Measurements from ENCODE around the gene CXCL3. TPM values are rescaled to one million over a fixed set of nuclear protein-coding genes. Genes with fewer than 3 reads are reported as not detected.

The CXCL3 gene
- total RNA-seq, 1 experiment from 2014 or later: 2.1 TPM

- no peak for DNase-seq (ENCODE audit: low read depth, low spot score)
- in situ Hi-C loops (cut with HindIII; ENCODE audit: low pct_unique_long_range_greater_than_20kb, low sequenced_read_pairs): no loop called here
Measured at GRCh38 chr4:74030285-74030684, 8.2 kb downstream of the CXCL3 start.

- in situ Hi-C loops (cut with HindIII; ENCODE audit: low pct_unique_long_range_greater_than_20kb, low sequenced_read_pairs): no loop called here
- no peak for DNase-seq (ENCODE audit: low read depth, low spot score)
Measured at GRCh38 chr4:74028504-74028903, 10.0 kb downstream of the CXCL3 start.

DNA sequence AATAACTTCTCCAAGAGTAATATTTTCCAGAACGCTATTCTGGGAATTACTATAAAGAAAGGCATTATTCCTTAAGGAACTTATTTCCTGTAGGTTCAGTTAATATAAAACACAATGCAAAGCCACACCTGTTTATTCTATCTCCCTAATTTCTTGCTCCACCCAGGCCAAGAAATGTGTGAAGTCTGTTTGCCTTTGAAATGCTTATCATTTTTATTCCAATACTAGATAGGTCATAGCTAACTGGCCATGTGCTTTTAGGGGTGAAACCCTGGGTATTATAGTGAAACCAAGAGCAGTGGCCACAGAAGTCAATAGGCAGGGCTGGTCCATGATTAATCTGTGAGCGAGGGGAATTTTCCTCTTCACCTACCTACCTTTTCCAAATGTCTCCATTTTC is 14.8 kb downstream of the CXCL3 start:
- no peak for DNase-seq (ENCODE audit: low read depth, low spot score)
- in situ Hi-C loops (cut with HindIII; ENCODE audit: low pct_unique_long_range_greater_than_20kb, low sequenced_read_pairs): no loop called here

DNA sequence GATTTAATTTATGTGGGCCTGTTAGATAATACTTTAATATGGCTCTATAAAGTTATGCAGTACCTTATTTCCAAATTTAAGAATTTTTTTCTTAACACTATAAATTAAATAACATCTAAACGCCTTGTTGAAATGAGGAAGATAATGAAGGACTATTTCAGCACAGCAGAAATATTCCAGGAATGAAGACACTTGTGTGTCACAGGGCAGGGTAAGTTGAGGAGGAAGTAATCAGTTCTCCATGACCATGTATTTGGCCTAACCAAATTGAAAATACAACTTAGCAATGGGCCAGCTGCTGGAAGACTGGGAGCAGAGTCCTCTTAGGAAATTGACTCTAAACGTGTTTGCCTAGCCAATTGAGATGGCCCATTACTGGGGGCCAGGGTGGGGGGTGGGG is 16.9 kb downstream of the CXCL3 start:
- DNase-seq (ENCODE audit: low read depth, low spot score): no peak
- in situ Hi-C loops (cut with HindIII; ENCODE audit: low pct_unique_long_range_greater_than_20kb, low sequenced_read_pairs): no loop called here

DNA sequence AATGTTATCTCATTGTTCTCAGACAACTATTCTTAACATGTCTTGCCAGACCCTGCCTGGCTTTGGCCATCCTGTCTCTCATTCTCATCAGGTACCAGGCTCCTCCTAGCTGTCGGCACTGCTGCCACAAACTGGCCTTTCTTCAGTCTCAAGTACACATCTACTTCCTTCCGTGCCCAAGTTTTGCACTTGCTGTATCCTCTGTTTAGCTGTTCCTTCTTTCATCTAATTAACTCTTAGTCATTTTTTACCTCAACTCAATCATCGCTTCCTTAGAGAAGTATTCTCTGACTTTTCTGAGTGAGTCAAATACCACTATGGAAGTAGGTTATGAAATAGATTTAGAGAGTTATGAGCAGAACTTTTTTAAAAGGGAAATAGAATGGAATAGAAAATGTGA is 19.7 kb downstream of the CXCL3 start:
- in situ Hi-C loops (cut with HindIII; ENCODE audit: low pct_unique_long_range_greater_than_20kb, low sequenced_read_pairs): no loop called here
- peak; percentile 22 for DNase-seq (ENCODE audit: low read depth, low spot score)

DNA sequence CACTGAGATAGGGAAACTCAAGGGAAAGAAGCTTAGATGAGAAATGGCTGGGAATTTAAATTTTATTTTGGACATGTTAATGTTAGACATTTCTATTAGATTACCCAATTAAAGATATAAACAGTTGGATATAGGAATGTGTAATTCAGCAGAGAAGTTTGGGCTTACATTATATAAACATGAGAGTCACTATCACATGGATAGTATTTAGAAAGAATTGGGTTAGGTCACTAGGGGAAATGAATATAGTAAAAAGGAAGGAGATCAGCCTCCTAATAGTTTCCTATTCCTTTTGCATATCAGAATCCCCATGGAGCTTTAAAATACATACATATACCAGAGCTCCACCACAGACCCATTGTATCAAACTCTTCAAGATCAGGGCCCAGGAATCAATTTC is 20.4 kb downstream of the CXCL3 start:
- in situ Hi-C loops (cut with HindIII; ENCODE audit: low pct_unique_long_range_greater_than_20kb, low sequenced_read_pairs): no loop called here
- DNase-seq (ENCODE audit: low read depth, low spot score): no peak

DNA sequence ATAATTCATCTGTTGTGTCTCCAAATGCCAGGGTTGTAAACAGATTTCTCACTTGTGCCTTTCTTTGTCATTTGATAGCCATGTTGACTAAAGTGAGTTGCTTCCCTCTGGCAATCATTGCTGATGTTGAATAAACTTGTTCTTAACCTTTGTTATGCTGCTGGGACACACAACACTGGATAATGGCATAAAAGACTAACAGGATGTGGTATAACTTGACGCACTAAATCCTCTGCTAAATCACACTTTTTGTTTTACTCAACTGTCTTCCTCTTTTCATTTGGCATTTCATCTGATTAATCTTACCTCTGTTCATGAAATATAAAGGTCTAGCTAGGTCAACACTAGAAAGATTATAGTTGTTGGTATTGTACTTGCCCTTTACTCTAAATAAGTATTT is 22.4 kb downstream of the CXCL3 start:
- in situ Hi-C loops (cut with HindIII; ENCODE audit: low pct_unique_long_range_greater_than_20kb, low sequenced_read_pairs): no loop called here
- DNase-seq (ENCODE audit: low read depth, low spot score): peak; percentile 97

GRCh38 chr4:74015126-74015780 is 23.2 kb downstream of the CXCL3 start:
- in situ Hi-C loops (cut with HindIII; ENCODE audit: low pct_unique_long_range_greater_than_20kb, low sequenced_read_pairs): no loop called here
- no peak for DNase-seq (ENCODE audit: low read depth, low spot score)

DNA sequence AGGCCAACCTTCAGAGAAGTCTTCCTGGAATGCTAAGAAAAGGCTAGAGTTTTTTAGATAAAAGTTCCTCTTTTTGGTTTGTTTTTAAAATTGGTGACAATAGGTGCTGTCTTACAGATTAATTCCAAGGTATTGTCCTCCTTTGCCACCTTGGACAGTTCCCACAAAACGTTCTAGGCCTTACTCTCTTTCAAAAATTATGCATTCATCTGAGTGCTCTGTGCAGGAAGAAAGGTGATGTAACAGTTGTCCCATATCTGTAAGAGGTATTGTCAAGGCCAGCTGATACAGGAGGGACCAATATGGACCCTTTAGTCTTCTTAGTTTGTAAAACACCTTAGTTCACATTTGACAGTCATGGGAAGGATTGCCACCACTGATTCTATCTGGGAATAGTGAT is 24.2 kb downstream of the CXCL3 start:
- DNase-seq (ENCODE audit: low read depth, low spot score): no peak
- in situ Hi-C loops (cut with HindIII; ENCODE audit: low pct_unique_long_range_greater_than_20kb, low sequenced_read_pairs): no loop called here

- in situ Hi-C loops (cut with HindIII; ENCODE audit: low pct_unique_long_range_greater_than_20kb, low sequenced_read_pairs): no loop called here
Measured at GRCh38 chr4:74013264-74013663, 25.2 kb downstream of the CXCL3 start.

DNA sequence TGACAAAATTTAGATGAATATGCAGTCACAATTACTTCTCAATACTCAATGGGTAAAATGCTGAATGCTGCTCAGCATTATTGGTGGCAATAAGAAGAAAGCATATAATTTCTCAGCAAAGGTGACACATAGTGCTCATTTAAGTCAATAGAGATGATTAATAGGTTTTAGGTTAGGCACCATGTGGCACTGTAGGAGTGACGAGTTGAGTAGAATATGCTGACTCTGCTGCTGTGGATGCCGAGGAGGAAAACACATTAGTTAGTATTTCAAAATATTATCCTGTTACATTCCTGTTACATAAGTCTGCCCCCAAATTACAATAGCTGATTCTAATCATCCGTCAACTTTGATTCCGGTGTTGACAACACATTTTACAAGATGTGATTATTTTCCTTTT is 26.4 kb downstream of the CXCL3 start:
- in situ Hi-C loops (cut with HindIII; ENCODE audit: low pct_unique_long_range_greater_than_20kb, low sequenced_read_pairs): no loop called here
- DNase-seq (ENCODE audit: low read depth, low spot score): no peak

More at GRCh38 chr4:74013264-74013663, 25.2 kb downstream of the CXCL3 start:
- DNase-seq (ENCODE audit: low read depth, low spot score): no peak

DNA sequence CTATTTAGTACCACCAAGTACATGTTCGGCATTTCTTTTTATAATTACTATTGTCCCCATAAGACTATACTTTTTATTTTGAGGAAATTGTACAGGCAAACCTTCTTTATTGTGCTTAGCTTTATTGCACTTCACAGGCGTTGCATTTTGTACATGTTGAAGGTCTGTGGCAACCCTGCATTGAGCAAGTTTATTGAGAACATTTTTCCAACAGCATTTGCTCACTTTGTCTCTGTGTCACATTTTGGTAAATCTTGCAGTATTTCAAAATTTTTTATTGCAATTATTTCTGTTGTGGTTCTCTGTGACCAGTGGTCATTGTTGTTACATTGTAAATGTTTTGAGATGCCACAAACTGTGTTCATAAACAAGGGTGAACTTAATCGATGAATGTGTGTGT is 29.2 kb downstream of the CXCL3 start:
- in situ Hi-C loops (cut with HindIII; ENCODE audit: low pct_unique_long_range_greater_than_20kb, low sequenced_read_pairs): no loop called here
- no peak for DNase-seq (ENCODE audit: low read depth, low spot score)

- DNase-seq (ENCODE audit: low read depth, low spot score): peak; percentile 46
- in situ Hi-C loops (cut with HindIII; ENCODE audit: low pct_unique_long_range_greater_than_20kb, low sequenced_read_pairs): no loop called here
Measured at GRCh38 chr4:74006009-74006476, 32.4 kb downstream of the CXCL3 start.

DNA sequence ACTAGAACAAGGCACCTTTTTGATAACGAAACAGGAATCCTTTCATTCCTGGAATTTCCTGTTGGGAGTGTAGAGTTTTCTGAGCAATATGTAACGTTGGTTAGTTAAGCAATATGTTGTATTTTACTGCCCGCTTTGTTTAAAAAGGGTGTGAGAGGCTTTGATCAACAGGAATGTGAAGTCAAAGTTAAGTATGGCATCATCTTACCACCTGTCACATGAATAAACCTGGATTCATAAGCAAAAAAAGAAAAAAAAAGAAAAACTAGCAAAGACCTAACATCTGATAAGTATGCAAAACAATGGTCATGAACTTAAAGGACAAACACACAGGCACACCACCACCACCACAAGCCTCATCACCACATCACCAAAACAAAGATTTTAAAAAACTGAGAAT is 33.0 kb downstream of the CXCL3 start:
- in situ Hi-C loops (cut with HindIII; ENCODE audit: low pct_unique_long_range_greater_than_20kb, low sequenced_read_pairs): no loop called here
- peak; percentile 71 for DNase-seq (ENCODE audit: low read depth, low spot score)

DNA sequence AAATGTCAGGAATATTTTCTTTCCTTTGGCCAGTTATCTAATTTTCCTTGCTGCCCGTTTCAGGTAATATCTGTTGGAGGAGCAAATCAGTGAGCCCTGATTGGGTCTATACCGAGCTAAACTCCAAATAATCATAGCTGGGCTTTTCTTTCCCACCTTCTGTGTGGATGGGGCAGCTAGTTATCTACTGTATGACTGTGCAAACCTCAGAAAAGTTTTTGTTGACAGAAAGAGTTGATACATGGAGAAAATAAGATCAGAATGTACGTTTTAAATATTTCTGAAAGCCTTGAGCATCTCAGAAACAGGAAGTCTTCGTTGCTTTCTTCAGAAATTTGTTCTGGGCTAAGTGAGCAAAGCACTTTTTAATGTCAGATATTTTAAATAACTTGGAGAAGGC is 33.8 kb downstream of the CXCL3 start:
- DNase-seq (ENCODE audit: low read depth, low spot score): no peak
- in situ Hi-C loops (cut with HindIII; ENCODE audit: low pct_unique_long_range_greater_than_20kb, low sequenced_read_pairs): no loop called here

- no peak for DNase-seq (ENCODE audit: low read depth, low spot score)
- in situ Hi-C loops (cut with HindIII; ENCODE audit: low pct_unique_long_range_greater_than_20kb, low sequenced_read_pairs): no loop called here
Measured at GRCh38 chr4:74000301-74000700, 38.2 kb downstream of the CXCL3 start.

- no peak for DNase-seq (ENCODE audit: low read depth, low spot score)
- in situ Hi-C loops (cut with HindIII; ENCODE audit: low pct_unique_long_range_greater_than_20kb, low sequenced_read_pairs): no loop called here
Measured at GRCh38 chr4:73998040-73999011, 40.2 kb downstream of the CXCL3 start, which contains the start of gene CXCL5. TSS of gene CXCL5 (minus strand) at chr4:73998677. CDS start at chr4:73998581, 96 bp downstream.

DNA sequence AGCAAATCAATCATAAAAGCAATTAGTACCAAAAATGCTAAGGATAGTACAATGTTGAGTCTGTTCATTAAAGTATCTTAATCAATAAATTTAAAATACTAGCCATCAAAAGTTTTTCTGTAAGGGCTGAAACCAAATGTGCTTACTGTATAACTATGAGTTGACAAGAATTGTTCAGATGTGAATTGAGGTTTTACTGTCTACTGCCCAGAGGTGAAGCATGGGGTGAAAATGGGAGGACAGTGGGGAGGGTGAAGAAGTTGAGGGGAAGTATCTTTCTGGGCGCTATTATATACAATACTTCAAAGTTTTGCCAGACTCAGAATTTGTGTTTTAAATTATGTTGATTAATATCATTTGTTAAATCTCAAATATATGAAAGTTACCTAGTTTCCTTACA is 46.4 kb downstream of the CXCL3 start:
- in situ Hi-C loops (cut with HindIII; ENCODE audit: low pct_unique_long_range_greater_than_20kb, low sequenced_read_pairs): no loop called here
- no peak for DNase-seq (ENCODE audit: low read depth, low spot score)

DNA sequence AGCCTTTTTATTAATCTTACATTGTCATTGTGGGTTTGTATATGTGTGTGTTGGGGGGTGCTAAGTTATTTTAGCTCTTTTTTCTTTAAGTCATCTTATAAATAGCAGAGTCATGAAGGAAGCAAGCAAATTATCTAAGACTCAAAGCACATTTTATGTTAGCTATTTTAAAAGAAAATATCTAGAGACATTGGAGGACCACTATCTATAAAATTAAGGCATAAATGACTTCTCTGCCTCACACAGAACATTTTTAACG is 46.8 kb downstream of the CXCL3 start:
- no peak for DNase-seq (ENCODE audit: low read depth, low spot score)
- in situ Hi-C loops (cut with HindIII; ENCODE audit: low pct_unique_long_range_greater_than_20kb, low sequenced_read_pairs): no loop called here
